DMS79 treated with DMSO at 0.1 percent for 48 hours (cell line): ENCODE results near the gene GAL3ST2.
"Not testable (repeated sequence)": the region's sequence is repeated elsewhere in the genome, so short reads cannot be mapped to it uniquely, and the experiment has no call there.

Experiments
- DNase-seq: peaks from one replicate; lab custom pipeline; 2025; lab: John Stamatoyannopoulos, UW

Gene GAL3ST2

DNA sequence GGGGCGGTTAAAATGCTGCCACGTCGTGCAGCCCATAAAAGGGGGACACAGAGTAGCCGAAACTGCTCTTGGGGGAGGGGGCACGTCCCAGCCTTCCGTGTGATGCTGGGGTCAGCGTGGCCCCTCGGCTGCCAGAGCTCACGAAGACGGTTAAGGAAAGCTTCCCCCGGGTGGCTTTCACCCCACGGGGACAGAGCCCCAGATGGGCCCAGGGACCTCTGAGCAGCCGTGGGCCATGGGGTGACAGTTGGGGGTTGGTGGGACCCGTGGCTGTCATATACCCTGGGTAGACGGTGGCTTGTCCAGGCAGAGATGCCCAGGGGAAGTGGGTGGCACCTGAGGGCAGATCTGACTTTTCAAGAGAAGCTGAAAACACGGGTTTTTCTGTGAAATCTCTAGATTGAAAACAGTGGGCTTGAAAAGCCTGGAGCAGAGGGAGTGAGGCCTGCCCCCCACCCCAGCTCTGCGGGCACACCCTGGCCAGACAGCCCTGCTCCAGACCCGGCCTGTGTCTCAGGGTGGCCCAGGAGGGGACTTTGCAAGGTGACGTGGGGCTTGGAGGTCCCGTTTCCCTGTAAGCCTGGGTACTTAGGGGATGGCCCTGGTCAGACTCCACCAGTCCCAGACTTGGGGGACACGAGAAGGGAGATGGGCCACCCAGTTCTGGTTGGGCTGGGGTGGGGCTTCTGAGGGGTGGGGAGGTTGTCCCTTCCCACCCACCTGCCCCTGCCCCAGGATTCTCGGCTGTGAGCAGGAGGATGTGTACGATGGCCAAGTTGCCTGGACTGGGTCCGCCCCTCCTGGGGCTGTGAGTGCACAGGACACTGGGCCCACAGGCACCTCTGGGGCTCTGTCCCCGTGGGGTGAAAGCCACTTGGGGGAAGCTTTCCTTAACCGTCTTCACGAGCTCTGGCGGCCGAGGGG lies 33.0 kb downstream of the GAL3ST2 start:
- no peak for DNase-seq

DNA sequence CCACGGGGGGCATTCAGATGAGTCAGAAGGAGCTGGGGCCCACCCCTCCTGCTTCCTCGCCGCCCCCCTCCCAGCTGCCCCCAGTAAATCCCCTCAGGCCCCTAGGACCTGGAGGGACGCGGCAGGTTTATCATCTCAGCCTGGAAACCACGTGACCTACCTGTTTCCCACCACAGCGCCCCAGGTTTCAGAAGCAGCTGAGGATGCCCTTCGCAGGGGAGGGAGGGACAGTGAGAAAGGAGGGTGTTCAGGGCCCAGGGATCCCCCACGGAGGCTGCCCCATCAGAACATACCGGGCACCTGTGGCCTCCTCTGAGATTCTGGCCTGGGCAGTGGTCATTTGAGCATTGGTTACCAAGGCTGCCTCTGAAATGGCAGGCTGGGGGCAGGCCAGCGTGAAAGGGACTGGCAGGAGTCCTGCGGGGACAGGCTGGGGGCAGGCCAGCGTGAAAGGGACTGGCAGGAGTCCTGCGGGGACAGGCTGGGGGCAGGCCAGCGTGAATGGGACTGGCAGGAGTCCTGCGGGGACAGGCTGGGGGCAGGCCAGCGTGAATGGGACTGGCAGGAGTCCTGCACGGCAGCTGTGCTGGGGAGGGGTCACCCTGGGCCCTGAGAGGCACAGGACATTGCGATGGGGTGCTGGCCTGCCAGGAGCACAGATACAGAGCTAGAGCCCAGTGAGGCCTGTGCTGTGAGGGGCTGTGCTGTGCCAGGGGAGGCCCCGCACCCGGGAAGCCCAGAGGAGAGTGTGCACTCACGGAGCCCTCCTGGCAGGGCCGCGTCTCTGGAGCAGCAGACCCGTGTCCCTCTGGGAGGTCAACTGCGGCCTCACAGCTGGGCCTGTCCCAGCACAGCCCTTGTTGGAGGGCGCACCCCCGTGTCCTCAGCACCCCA lies 33.9 kb downstream of the GAL3ST2 start:
- DNase-seq, result no peak

DNA sequence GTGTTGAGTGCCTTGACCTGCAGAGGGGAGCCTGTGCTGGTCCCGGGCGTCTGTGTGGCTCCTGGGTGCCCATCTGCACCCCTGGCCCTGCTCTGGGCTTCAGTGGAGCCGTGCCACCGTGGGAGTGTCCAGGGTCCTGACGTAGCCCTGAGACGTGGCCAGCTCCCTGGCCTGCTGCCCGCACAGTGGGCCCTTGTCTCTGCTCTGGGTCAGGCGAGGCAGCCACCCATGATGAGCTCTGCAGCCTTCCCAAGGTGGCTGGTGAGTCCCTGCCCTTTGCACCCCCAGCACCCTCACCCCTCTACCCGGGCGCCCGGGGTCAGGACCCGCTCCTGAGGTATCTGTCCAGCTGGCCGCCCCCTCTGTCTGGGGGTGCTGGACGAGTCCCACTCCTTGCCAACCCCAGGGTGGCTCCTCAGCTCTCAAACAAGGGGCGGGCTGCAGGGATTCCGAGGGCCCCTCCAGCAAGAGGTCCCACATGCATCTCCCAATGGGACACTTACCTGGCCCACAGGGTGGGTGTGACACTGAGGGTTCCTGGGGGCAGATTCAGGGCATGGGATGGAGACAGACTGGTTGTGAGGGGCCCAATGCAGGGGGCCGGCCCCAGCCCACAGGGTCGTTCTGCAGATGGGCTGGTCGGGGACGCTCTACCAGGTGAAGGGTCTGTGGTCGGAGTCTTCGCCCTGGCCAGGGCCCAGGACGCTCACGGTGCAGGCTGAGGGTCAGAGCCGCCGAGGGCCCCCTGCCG lies 34.8 kb downstream of the GAL3ST2 start:
- no peak for DNase-seq

DNA sequence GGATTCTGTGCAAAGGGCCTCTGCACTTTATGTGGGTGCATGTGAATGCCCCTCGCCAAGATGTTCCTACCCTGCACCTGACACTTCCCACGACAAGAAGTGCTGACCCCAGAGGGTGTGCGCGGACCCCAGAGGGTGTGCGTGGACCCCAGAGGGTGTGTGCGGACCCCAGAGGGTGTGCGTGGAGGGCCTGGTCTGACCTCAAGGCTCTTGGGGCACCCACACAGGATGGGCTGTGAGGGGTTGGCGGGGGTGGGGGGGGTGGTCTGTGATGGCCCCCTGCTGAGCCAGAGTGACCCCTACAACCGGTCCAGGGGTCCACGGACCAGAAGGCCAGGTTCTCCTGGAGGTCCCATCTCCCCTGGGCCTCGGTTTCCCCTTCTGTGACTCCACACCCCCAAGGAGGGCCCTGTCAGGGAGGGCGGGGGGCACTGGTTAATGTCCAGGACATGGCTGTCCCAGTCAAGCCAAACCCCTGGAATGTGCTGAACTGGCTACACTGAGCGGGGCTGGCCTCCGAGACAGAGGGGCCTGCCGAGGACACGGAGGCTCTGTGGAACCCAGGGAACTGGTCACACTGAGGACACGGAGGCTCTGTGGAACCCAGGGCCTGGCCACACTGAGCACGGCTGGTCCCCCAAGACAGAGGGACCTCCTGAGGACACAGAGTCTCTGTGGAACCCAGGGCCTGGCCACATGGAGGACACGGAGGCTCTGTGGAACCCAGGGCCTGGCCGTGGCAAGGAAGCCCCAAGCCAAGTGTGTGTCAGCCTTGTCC lies 35.5 kb downstream of the GAL3ST2 start:
- DNase-seq, result no peak

- DNase-seq, result no peak
These were observed 36.4 kb downstream of the GAL3ST2 start for GRCh38 chr2:241812730-241813643.

DNA sequence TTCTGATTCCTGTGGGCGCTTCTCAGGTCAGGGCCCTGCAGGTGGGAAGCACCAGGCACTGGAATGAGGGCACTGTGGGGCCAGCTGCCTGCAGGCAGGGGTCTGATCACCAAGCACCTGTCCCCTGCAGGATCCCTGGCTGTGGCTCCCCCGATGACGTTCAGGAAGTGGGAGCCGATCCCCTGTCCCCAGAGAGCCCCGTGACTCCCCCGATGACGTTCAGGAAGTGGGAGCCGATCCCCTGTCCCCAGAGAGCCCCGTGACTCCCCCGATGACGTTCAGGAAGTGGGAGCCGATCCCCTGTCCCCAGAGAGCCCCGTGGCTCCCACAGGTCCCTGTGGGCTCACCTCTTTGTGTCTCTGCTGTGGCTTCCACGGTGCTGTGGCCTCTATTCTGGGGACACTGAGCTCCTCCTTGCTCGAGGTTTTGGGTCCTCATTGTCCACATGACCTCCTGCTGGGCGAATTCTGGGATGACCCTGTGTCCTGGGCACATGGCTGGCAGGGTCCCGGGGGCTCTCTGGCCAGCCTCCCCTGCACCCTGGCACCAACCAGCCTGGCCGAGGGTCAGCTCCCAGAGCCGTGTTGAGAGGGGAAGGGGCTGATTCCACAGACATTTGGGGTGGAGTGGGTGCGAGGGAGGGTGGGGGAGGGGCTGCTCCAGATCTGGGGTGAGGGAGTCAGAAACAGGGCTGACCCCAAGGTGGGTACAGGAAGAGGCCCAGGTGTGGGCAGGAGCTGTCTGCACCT lies 37.2 kb downstream of the GAL3ST2 start:
- DNase-seq, result no peak

- no peak for DNase-seq
These were observed 37.7 kb downstream of the GAL3ST2 start for GRCh38 chr2:241814393-241814642.

DNA sequence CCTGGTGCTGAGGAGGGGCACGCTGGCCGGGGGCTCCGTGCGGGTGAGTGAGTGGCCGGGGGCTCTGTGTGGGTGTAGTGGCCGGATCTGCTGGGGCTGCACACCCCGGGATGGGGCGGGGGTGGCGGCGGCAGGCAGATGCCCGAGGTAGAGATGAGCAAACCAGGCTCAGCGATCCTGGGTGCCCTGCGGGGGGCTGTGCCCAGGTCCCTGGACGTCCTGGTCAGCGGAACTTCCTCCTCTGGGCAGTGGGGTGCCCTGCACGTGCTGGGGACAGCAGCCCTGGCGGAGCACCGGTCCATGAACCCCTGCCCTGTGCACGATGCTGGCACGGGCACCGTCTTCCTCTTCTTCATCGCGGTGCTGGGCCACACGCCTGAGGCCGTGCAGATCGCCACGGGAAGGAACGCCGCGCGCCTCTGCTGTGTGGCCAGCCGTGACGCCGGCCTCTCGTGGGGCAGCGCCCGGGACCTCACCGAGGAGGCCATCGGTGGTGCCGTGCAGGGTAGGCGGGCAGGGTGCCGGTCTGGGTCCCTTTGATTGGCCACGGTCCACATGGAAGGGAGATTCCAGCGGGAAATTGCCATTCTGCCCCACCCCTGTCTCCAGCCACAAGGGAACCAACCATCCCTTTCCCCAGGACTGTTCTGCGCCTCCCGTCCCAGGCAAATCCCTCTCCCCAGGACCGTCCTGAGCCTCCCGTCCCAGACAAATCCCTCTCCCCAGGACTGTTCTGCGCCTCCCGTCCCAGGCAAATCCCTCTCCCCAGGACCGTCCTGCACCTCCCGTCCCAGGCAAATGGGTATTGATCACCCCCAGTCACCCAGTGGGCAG lies 38.2 kb downstream of the GAL3ST2 start:
- no peak for DNase-seq

GRCh38 chr2:241815477-241816430 lies 39.1 kb downstream of the GAL3ST2 start:
- DNase-seq, result no peak

DNA sequence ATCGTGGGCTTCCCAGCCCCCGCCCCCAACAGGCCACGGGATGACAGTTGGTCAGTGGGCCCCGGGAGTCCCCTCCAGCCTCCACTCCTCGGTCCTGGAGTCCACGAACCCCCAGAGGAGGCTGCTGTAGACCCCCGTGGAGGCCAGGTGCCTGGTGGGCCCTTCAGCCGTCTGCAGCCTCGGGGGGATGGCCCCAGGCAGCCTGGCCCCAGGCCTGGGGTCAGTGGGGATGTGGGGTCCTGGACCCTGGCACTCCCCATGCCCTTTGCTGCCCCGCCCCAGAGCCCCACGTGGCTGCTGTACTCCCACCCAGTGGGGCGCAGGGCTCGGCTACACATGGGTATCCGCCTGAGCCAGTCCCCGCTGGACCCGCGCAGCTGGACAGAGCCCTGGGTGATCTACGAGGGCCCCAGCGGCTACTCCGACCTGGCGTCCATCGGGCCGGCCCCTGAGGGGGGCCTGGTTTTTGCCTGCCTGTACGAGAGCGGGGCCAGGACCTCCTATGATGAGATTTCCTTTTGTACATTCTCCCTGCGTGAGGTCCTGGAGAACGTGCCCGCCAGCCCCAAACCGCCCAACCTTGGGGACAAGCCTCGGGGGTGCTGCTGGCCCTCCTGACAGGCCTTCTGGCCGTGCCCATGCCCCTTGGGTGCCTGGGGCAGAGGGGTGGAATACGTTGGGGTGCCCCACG lies 40.0 kb downstream of the GAL3ST2 start:
- DNase-seq, result no peak

- DNase-seq, result no peak
These were observed 40.7 kb downstream of the GAL3ST2 start for GRCh38 chr2:241817126-241817820.

DNA sequence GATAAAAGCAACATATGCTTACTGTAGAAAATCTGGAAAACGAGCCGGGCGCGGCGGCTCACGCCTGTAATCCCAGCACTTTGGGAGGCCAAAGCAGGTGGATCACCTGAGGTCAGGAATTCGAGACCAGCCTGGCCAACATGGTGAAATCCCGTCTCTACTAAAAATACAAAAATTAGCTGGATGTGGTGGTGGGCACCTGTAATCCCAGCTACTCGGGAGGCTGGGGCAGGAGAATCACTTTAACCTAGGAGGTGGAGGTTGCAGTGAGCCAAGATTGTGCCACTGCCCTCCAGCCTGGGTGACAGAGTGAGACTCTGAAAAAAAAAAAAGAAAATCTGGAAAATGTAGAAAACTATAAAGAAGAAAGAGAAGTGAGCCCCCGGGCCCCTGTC lies 41.2 kb downstream of the GAL3ST2 start:
- not testable (repeated sequence) for DNase-seq

DNA sequence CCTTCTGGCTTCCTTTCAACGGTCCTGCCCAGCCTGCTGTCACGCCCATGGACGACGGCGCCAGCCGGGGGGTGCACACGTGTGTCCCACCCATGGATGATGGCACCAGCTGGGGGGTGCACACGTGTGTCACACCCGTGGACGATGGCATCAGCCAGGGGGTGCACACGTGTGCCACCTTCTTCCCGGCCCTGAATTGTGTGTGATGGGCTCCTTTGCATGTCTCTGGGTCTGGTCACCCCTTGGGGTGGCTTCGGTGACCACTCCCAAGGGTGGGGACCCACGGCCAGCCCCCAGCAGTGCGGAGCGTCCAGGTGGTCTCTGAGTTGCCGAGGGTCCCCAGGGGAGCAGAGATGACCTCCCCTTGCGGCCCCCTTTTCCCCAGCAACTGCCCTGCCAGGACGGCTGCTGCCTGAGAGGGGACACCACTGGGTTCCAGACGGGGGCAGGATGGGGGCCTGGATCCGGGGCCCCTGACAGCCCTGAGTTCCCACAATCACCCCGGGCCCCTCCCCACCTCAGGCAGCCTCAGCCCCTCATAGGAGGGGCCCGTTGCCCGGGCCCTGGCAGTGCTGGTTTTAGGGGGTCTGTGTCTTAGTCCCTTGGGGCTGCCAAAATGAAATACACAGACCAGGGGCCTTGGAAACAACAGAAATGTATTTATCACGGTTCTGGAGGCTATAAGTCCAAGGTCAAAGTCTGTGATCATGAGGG lies 41.8 kb downstream of the GAL3ST2 start:
- no peak for DNase-seq

DNA sequence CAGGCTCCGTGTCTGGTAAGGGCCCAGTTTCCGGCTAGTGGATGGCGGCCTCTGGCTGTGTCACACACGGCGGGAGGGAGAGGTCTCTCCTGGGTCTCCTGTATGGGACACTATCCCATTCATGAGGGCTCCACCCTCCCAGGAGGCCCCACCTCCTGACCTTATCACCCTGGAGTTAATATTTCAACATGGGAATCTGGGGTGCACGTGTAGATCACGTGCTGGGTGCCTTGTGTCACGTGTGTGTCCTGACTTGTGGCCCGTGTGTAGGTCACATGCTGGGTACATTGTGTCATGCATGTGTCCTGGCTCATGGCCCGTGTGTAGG lies 42.3 kb downstream of the GAL3ST2 start:
- no peak for DNase-seq

DNA sequence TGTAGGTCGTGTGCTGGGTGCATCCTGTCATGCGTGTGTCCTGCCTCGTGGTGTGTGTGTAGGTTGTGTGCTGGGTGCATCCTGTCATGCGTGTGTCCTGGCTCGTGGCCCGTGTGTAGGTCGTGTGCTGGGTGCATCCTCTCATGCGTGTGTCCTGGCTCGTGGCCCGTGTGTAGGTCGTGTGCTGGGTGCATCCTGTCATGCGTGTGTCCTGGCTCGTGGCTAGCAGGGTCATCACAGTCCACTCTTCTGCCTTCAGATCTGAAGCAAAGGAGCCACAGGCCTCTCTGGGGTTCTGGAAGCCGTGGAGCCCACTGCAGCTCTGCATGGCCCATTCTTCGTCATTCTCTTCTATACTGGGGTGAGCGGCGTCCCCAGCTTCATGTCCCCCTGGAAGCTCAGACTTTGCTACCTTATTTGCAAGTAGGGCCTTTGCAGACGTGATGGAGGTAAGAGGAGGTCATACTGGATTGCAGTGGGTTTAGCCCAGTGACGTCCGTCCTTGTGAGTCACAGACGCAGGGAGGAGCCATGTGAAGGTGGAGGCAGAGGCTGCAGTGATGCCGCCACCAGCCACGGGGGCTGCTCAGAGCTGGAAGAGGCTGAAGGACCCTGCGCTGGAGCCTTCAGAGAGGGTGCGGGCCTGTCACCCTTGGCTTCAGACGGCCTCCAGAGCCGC lies 43.5 kb downstream of the GAL3ST2 start:
- DNase-seq, result not testable (repeated sequence)
